HUES6 (cell line): ENCODE results near the gene NKAIN2.

ENCODE experiments used
- H3K27ac ChIP-seq: 2 replicates; pipeline ENCODE4 v1.7.0; 2013; ENCODE audit warnings: low read depth, mild to moderate bottlenecking, low read length, inconsistent platforms
- H3K27me3 ChIP-seq: 2 replicates; pipeline ENCODE4 v1.6.1; 2013; ENCODE audit warnings: low read length; ENCODE audit not compliant: control insufficient read depth, insufficient read depth
- H3K36me3 ChIP-seq: 2 replicates; pipeline ENCODE4 v1.6.1; 2013; ENCODE audit warnings: low read length; ENCODE audit not compliant: control insufficient read depth, insufficient read depth
- H3K4me1 ChIP-seq: 2 replicates; pipeline ENCODE4 v1.6.1; 2013; ENCODE audit warnings: low read length; ENCODE audit not compliant: control insufficient read depth, insufficient read depth
- H3K4me3 ChIP-seq: 2 replicates; pipeline ENCODE4 v1.5.1; 2013; ENCODE audit warnings: low read depth, low read length
- H3K9ac ChIP-seq: one replicate; pipeline ENCODE4 v1.6.1; 2013; ENCODE audit warnings: mild to moderate bottlenecking, low read length
- H3K9me3 ChIP-seq: 2 replicates; pipeline ENCODE4 v1.6.1; 2013; ENCODE audit warnings: low read depth, low read length; ENCODE audit not compliant: control insufficient read depth, insufficient read depth

NKAIN2 gene

DNA sequence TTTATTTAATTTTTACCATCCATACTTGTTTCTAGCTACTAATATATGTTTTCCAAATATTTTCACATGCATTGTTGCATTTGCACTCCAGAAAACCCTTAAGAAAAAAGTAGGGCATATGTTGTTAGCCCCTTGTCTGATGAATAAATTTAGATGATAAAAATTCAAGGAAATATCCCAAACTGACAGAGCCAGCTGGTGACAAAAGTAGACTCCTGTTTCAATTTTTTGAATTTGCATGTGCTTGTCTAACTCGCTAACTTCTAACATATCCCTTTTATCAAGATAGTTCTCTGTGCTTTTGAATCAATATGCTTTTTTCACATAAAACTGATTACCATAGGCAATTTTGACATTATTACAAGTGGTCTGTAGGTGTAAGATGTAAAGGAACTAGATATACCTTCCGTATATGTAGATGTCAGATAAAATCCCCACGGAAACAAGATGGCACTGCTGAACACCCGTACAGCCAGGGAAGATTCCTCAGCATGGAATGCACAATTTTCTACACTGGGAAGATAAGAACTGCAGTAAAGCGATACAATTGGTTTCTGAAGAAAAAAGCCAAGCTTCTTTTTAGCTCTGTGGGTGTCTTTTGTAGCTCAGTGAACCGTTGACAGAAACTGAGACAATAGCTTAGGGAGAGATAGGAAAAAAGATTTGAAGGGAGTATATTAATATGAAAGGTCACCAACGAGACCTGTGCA lies 721.0 kb downstream of the NKAIN2 start:
- H3K9me3 ChIP-seq, result no peaks in the 10 kb centered on the region
- H3K4me1 ChIP-seq, result no peaks in the 10 kb centered on the region
- no peak overlapping the region for H3K4me3 ChIP-seq
- no peaks in the 10 kb centered on the region for H3K36me3 ChIP-seq
- no peaks in the 10 kb centered on the region for H3K27me3 ChIP-seq
- H3K27ac ChIP-seq, result no peak overlapping the region
- no peak overlapping the region for H3K9ac ChIP-seq

GRCh38 chr6:124530926-124531325 lies 727.3 kb downstream of the NKAIN2 start:
- Histone ChIP-seq H3K9me3 (no peaks in the 10 kb centered on the region), H3K36me3 (no peaks in the 10 kb centered on the region), H3K27ac (no peak overlapping the region), H3K4me3 (no peak overlapping the region), H3K9ac (no peak overlapping the region), H3K4me1 (peaks cover 11% of the 10 kb centered on the region), H3K27me3 (no peaks in the 10 kb centered on the region)

GRCh38 chr6:124535299-124535698 lies 731.6 kb downstream of the NKAIN2 start:
- H3K9ac ChIP-seq, result no peak overlapping the region
- H3K36me3 ChIP-seq, result no peaks in the 10 kb centered on the region
- no peaks in the 10 kb centered on the region for H3K27me3 ChIP-seq
- peaks cover 18% of the 10 kb centered on the region for H3K4me1 ChIP-seq
- no peaks in the 10 kb centered on the region for H3K9me3 ChIP-seq
- no peak overlapping the region for H3K4me3 ChIP-seq
- no peak overlapping the region for H3K27ac ChIP-seq

GRCh38 chr6:124535746-124536145 lies 732.1 kb downstream of the NKAIN2 start:
- Histone ChIP-seq H3K9ac (no peak overlapping the region), H3K27ac (no peak overlapping the region), H3K4me3 (no peak overlapping the region), H3K27me3 (no peaks in the 10 kb centered on the region), H3K9me3 (no peaks in the 10 kb centered on the region), H3K36me3 (no peaks in the 10 kb centered on the region), H3K4me1 (peaks cover 18% of the 10 kb centered on the region)

GRCh38 chr6:124536157-124536841 lies 732.6 kb downstream of the NKAIN2 start:
- Histone ChIP-seq H3K27ac (no peak overlapping the region), H3K27me3 (no peaks in the 10 kb centered on the region), H3K4me1 (peaks cover 18% of the 10 kb centered on the region), H3K9ac (no peak overlapping the region), H3K36me3 (no peaks in the 10 kb centered on the region), H3K4me3 (no peak overlapping the region), H3K9me3 (no peaks in the 10 kb centered on the region)

DNA sequence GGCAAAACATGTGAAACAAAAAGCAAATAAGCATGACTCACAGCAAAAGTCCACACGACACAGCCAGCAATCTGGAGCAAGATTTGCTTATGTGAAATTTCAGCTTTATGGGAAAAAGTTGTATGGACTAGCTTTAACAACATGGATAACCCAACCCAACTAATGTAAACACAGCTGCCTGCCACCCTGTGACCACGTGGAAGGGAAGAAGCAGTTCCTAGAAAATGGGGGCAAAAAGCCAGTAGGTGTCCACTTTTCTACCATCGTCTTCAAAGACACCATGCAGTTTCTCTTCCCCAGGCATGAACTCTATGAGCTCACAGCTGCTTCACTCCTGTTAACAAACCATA lies 733.2 kb downstream of the NKAIN2 start:
- Histone ChIP-seq H3K4me1 (peaks cover 18% of the 10 kb centered on the region), H3K9me3 (no peaks in the 10 kb centered on the region), H3K27me3 (no peaks in the 10 kb centered on the region), H3K4me3 (no peak overlapping the region), H3K9ac (no peak overlapping the region), H3K27ac (no peak overlapping the region), H3K36me3 (no peaks in the 10 kb centered on the region)

DNA sequence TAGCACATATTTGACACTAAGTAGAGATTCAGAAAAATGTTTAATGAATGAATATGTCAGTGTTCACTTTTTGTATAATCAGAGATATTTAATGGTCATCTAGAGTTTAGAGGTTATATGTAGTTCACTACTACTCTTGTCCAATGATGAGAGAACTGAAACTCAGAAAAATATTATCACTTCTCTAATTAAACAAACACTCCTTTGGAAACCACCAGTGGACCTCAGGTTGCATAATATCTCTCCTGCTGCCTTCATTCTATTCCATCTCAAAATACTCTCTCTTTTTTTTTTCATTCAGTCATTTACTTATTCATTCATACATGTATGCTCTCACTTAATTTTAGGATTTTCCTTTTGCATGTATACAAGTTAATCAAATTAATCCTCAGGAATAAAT lies 735.4 kb downstream of the NKAIN2 start:
- no peak overlapping the region for H3K9ac ChIP-seq
- no peaks in the 10 kb centered on the region for H3K27me3 ChIP-seq
- no peaks in the 10 kb centered on the region for H3K36me3 ChIP-seq
- no peak overlapping the region for H3K27ac ChIP-seq
- no peak overlapping the region for H3K4me3 ChIP-seq
- H3K9me3 ChIP-seq, result no peaks in the 10 kb centered on the region
- peaks cover 18% of the 10 kb centered on the region for H3K4me1 ChIP-seq

GRCh38 chr6:124541573-124541972 lies 737.9 kb downstream of the NKAIN2 start:
- Histone ChIP-seq H3K4me3 (no peak overlapping the region), H3K27ac (no peak overlapping the region), H3K27me3 (no peaks in the 10 kb centered on the region), H3K9ac (no peak overlapping the region), H3K9me3 (no peaks in the 10 kb centered on the region), H3K4me1 (peaks cover 4% of the 10 kb centered on the region; the same call in 1 of the 2 replicates), H3K36me3 (no peaks in the 10 kb centered on the region)

DNA sequence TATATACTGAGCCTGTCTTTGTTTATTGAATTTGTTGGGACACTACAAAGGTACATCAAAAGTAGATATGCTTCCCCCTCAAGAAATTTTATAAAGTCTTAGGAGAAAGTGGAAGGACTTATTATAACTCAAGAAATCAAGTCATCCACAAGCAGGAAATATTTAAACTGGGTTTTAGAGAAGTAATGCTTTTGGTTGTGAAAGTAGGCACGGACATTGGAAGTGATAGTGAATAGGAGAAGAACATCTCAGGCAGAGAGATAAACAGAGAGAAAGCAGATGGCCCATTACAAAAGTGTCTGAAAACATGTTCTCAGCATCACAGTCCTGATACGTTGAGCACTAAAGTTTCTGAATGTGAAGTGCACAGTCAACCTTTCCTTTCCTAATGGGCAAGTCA lies 742.9 kb downstream of the NKAIN2 start:
- no peaks in the 10 kb centered on the region for H3K27me3 ChIP-seq
- no peak overlapping the region for H3K9ac ChIP-seq
- H3K4me1 ChIP-seq, result no peaks in the 10 kb centered on the region
- no peaks in the 10 kb centered on the region for H3K36me3 ChIP-seq
- no peak overlapping the region for H3K27ac ChIP-seq
- H3K4me3 ChIP-seq, result no peak overlapping the region
- H3K9me3 ChIP-seq, result no peaks in the 10 kb centered on the region

- no peak overlapping the region for H3K9ac ChIP-seq
- no peaks in the 10 kb centered on the region for H3K9me3 ChIP-seq
Measured at GRCh38 chr6:124551711-124552233, 748.1 kb downstream of the NKAIN2 start.

GRCh38 chr6:124557873-124558272 lies 754.2 kb downstream of the NKAIN2 start:
- H3K27me3 ChIP-seq, result no peaks in the 10 kb centered on the region
- H3K9me3 ChIP-seq, result no peaks in the 10 kb centered on the region
- H3K4me1 ChIP-seq, result no peaks in the 10 kb centered on the region
- H3K27ac ChIP-seq, result no peak overlapping the region
- H3K36me3 ChIP-seq, result no peaks in the 10 kb centered on the region
- H3K9ac ChIP-seq, result no peak overlapping the region
- no peak overlapping the region for H3K4me3 ChIP-seq

More at GRCh38 chr6:124551711-124552233, 748.1 kb downstream of the NKAIN2 start:
- Histone ChIP-seq H3K4me3 (no peak overlapping the region), H3K4me1 (no peaks in the 10 kb centered on the region), H3K36me3 (no peaks in the 10 kb centered on the region), H3K27ac (no peak overlapping the region), H3K27me3 (no peaks in the 10 kb centered on the region)
